HG03045 (cell line): ENCODE results near the gene PTTG1IP2.
A peak's percentile ranks its signal among the peaks of the same experiment; 100 is the strongest.
"Not testable (repeated sequence)": the region's sequence is repeated elsewhere in the genome, so short reads cannot be mapped to it uniquely, and the experiment has no call there.

ENCODE experiments used
- ATAC-seq: cut with Tn5 transposase; IDR thresholded peaks from one replicate; pipeline ENCODE4 v1.9.1; 2021; ENCODE audit warnings: mild to moderate bottlenecking, moderate library complexity; ENCODE audit not compliant: unreplicated experiment

Gene PTTG1IP2

DNA sequence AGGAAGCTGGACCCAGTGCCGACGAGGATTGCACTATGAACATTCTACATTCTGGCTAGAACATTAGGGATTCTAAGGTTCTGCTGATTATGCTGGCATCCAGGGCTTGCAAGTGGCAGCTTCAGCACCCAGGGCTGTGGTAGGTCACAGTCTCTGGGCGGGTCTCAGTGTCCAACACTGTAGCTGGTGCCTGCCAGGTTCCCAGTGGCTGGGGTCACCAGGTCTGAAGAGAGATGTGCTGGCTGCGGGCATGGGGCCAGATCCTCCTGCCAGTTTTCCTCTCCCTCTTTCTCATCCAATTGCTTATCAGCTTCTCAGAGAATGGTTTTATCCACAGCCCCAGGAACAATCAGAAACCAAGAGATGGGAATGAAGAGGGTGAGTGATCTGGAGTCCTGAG is at the start of gene PTTG1IP2:
TSS of gene PTTG1IP2 (plus strand) at position 86 of the 400 bp plus-strand sequence. CDS start at position 234, 148 bp downstream.
- no peak for ATAC-seq

DNA sequence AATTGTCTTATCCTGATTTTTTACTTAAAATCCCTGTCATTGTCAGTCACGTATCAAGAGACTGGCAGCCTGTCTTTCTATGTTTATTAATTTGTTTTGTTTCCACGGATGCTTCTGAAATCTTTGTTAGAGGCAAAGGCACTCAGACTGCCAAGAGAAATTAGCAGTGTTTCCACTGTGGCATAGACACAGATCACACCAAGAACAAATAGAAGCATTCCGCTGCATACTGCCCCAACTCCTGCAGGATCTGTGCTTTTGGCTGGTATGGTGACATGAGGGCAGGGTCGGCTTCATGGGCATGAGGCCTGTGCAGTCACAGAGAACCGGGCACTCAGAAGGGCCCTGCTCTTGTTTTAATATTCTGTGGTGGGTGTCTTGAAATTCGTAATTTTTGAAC is 47.8 kb upstream of the PTTG1IP2 start:
- ATAC-seq, result no peak

GRCh38 chr7:90424720-90425119 is 44.7 kb upstream of the PTTG1IP2 start:
- peak; percentile 96 for ATAC-seq

DNA sequence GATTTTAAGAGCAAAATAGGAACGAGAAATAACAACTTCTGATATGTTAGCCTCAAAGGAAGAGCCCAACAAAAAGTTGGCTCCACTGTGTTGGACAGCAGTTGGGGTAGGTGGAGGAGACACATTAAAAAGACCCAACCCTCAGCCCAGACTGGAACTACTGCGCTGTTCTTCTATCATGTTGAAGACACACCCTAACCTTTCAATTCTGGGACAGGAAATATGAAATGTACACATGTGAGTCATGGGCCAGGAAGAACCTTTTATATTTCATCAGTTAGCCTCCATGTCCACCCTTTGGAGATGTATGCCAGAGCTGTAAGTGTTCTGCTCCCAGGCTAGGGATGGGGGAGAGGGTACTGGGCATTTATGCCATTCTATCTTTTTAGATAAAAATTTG is 44.1 kb upstream of the PTTG1IP2 start:
- ATAC-seq, result no peak

GRCh38 chr7:90430614-90431460 is 38.6 kb upstream of the PTTG1IP2 start:
- ATAC-seq, result no peak

- no peak for ATAC-seq
Measured at GRCh38 chr7:90432752-90433151, 36.7 kb upstream of the PTTG1IP2 start.

- no peak for ATAC-seq
Measured at GRCh38 chr7:90433221-90433620, 36.2 kb upstream of the PTTG1IP2 start.

DNA sequence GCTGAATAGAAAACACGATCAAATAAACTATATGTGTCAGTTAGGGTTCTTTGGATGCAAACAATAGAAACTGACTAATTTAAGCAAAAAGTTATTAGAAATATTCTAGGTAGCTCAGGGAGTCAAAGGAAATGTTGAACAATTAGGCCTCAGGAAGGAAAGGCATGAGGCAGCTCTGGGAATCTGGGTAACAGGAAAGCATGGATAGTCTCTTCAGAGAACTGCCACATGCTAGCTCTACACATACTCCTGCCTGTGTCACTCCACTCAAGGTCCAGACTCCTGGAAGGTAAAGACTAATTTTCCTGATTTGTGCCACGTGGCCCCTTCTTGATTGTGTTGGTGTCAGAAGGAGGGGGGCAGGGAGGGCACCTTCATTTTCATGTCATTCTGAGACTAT is 23.8 kb upstream of the PTTG1IP2 start:
- no peak for ATAC-seq

DNA sequence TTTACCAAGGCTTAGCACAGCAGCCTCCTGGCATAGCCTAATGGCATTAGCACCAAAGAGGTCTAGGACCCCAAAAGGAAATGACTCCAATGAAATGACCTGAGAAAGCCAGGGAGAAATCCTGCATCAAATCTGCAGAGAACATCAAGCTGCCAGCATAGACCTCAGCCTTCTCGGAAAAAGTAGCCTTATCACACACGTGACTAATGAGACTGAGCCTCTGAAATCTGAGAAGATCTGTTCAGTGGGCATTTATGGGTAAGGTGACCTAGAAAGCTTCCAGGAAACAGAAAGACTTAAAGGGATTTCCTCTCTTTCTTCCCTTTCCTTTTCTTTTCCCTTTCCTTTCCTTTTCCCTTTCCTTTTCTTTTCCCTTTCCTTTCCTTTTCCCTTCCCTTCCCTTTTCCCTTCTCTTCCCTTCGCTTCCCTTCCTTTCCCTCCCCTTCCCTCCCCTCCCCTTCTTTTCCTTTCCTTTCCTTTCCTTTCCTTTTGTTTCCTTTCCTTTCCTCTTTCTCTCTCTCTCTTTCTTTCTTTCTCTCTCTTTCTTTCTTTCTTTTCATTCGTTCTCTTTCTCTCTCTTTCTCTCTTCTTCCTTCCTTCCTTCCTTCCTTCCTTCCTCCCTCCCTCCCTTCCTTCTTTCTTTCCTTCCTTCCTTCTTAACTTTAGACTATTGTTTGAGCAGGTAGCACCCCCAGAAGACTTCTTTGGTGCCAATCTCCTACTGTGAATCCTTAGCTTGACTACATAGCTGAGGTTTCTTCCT is 23.1 kb upstream of the PTTG1IP2 start:
- no peak for ATAC-seq

DNA sequence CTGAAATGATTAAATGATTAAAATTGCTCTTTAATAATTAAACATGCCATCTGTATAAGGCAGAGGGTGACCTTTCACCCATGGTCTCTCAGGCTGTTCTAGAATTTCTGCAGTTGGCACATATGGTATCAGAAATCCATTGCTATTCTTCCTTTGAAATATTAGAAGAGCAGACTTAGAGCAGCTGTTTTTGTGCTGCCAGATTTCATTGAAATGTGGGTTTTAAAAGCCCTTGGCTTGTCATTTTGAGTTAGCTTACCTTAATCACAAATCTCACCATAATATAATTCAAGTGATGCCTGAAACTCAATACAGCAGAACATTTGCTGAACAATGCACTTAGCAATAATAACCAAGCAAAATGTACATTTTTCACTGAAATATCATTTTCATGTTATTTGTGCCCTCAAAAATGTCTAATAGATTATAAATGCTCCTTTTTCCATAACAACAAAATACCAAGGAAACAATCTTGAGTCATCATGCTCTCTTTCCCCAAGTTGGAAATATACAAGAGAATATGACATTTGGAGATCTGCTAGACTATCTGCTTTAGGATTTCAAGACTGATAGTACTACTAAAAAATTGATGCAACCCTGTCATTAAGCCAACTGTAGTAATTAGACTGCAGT is 16.1 kb upstream of the PTTG1IP2 start:
- ATAC-seq, result no peak

DNA sequence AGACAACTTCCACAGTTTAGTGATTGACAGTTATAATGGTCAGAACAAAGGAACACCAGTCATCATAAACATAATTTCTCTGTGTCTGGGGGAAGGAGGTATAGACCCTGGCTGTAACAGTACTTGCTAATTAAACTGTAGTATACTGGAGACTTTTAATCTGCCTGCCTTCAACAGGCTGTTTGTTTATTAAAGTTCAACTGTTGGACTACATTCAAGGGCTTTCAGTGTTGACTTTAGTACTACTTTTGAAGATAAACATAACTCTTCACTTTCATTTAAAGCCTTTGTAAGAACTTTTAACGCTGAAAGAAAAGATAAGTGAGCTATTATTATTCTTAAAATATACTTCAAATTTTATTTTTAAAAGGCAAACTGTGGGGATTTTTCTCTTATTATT is 15.5 kb upstream of the PTTG1IP2 start:
- ATAC-seq, result no peak

GRCh38 chr7:90455163-90456030 is 14.0 kb upstream of the PTTG1IP2 start:
- peak; percentile 67 for ATAC-seq

DNA sequence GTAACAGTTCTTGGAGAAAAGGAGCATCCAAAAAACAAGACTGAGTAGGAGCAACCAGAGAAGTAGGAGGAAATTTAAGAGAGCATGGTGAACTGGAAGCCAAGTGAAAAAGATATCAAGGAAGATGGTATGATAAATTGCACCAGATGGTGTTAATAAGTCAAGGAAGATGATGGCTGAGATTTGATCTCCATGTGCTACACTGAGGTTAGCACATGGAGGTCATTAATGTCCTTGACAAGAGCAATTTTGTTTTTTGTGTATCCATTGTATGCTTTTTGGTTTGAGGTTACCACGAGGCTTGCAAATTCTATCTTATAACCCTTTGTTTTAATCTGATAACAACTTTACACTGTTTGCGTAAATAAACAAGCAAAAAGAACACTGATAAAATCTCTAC is 11.3 kb upstream of the PTTG1IP2 start:
- ATAC-seq, result no peak

DNA sequence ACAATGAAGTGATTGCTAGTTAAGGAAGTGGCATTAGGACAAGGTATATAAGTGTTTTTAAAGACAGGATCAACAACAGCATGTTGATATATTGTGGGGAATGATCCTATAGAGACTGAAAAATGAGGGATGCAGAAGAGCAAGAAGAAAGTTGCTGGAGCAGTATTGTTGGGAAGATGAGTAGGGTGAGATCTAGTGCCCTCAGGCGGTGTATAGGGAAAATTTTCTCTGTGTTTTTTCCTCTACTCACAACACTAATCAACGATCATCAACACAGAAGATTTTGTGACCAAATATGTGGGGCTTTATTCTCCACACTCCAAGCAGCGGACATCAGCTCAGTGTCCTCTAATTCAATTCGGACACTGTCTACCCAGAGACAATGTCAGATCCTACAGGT is 9.6 kb upstream of the PTTG1IP2 start:
- ATAC-seq, result no peak

GRCh38 chr7:90461219-90461618 is 8.2 kb upstream of the PTTG1IP2 start:
- ATAC-seq, result no peak

DNA sequence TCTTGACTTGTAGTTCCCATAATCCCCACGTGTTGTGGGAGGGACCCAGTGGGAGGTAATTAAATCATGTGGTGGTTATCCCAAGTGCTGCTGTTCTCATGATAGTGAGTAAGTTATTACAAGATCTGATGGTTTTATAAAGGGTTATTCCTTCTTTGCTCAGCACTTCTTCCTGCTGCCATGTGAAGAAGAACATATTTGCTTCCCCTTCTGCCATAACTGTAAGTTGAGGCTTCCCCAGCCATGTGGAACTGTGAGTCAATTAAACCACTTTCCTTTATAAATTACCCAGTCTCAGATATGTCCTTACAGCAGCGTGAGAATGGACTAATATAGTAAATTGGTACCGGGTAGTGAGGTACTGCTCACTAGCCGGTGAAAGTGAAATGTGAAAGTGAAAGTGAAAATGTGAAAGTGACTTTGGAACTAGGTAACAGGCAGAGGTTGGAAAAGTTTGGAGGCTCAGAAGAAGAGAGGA is 6.2 kb upstream of the PTTG1IP2 start:
- ATAC-seq, result not testable (repeated sequence)

GRCh38 chr7:90465816-90466215 is 3.6 kb upstream of the PTTG1IP2 start:
- ATAC-seq, result no peak

DNA sequence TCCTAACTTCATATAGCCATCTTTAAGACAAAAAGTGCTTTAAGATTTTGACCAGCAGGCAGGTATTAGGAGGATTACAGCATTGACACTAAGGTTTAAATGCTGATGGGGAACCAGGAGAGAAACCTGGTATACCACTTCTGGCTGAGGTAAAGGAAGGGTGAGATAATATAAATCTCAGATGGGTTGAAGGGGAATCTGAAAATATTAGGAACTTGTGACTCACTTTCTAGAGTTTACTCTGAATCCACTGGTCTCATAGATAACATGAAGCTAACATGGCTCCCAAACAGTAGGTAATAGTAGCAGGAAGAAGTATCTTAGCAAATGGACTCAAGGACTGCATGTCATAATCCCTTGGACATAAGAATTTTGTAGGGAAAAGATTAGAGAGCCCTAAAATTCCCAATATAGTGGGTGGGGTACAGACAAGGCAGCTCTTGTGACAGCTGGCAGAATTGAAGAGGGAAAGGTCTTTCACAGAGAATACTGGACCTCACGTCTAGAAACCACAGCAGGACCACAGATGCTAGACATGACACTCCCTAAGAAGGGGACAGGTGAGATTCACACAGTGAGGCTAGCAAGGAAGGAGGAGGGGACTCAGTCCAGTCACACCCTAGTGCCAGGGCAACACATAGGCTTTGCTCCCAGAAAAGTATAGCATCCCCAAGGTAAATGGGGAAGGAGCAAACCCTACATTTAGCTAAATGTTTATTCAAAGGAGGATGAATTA is 3.5 kb downstream of the PTTG1IP2 start:
- no peak for ATAC-seq

- no peak for ATAC-seq
Measured at GRCh38 chr7:90473814-90474213, 4.4 kb downstream of the PTTG1IP2 start.
